HEK293T (cell line): ENCODE measurements around the gene CYP2W1.

Source experiments
- ARNT ChIP-seq: fragments of 450-650 bp; IDR thresholded peaks from 2 replicates; pipeline ENCODE4 v1.6.1; 2017; ENCODE audit warnings: mild to moderate bottlenecking
- BHLHE40 ChIP-seq: fragments of 450-650 bp; IDR thresholded peaks from 2 replicates; pipeline ENCODE4 v1.6.1; 2016; ENCODE audit warnings: mild to moderate bottlenecking, moderate library complexity, borderline replicate concordance
- ELF4 ChIP-seq: fragments of 450-650 bp; IDR thresholded peaks from 2 replicates; pipeline ENCODE4 v1.6.1; 2017; ENCODE audit warnings: antibody characterized with exemption
- FOXA1 ChIP-seq: fragments of 450-650 bp; IDR thresholded peaks from 2 replicates; pipeline ENCODE4 v1.6.1; 2016; ENCODE audit warnings: mild to moderate bottlenecking
- FOXK2 ChIP-seq: fragments of 450-650 bp; IDR thresholded peaks from 2 replicates; pipeline ENCODE4 v1.6.1; 2016; ENCODE audit warnings: mild to moderate bottlenecking
- FOXM1 ChIP-seq: fragments of 450-650 bp; IDR thresholded peaks from 2 replicates; pipeline ENCODE4 v1.6.1; 2017; ENCODE audit warnings: mild to moderate bottlenecking, borderline replicate concordance
- LEF1 ChIP-seq: fragments of 450-650 bp; IDR thresholded peaks from 2 replicates; pipeline ENCODE4 v1.6.1; 2017; ENCODE audit warnings: mild to moderate bottlenecking, borderline replicate concordance
- NFRKB ChIP-seq: fragments of 450-650 bp; IDR thresholded peaks from 2 replicates; pipeline ENCODE4 v1.6.1; 2016; ENCODE audit warnings: mild to moderate bottlenecking, moderate library complexity
- SP1 ChIP-seq: fragments of 450-650 bp; IDR thresholded peaks from 2 replicates; pipeline ENCODE4 v1.6.1; 2017
- SUZ12 ChIP-seq: fragments of 450-650 bp; IDR thresholded peaks from 2 replicates; pipeline ENCODE4 v1.6.1; 2016; ENCODE audit warnings: mild to moderate bottlenecking
- TARDBP ChIP-seq: fragments of 450-650 bp; IDR thresholded peaks from 2 replicates; pipeline ENCODE4 v1.6.1; 2016
- TF ChIP-seq, protein P1 (sequence below): fragments of 450-650 bp; IDR thresholded peaks from 2 replicates; pipeline ENCODE4 v1.6.1; 2016

DNA sequence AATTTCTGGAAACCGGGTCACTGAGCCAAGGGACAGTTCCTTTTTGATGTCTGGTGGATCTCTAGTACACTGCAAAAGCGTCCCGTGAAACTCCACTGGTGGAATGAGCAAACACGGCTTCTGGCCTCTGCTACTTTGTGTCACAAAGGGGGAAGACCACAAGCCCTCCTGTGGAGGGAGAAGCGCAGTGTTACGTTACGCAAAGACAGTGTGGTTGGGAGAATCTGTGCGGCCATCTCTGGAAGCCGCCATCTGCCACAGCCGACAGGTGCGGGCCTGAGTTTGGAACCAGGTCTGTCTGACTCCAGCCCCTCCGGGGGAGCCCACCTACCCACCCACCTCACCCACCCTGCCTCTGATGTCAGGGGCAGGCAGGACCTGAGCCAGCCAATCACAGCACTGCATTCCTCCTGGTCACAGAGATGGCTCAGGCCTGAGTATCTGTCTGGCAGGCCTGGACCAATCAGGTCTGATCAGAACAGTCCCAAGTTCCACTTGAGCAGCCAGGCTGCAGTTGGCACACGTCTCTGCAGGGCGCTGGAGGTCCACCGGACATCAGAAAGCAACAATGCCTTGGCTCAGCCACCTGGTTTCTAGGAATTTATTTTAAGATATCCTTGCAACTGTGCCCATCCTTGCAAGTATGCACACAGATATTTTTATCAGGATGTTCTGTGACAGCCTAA, 3.0 kb upstream of the CYP2W1 start:
- TF ChIP-seq ELF4, result no peak
- TF ChIP-seq SUZ12, result no peak
- no peak for TF ChIP-seq FOXK2
- TF ChIP-seq BHLHE40, result no peak
- no peak for TF ChIP-seq NFRKB
- no peak for TF ChIP-seq LEF1
- no peak for TF ChIP-seq ARNT
- no peak for TF ChIP-seq TARDBP
- TF ChIP-seq SP1, result no peak
- TF ChIP-seq FOXA1, result no peak
- TF ChIP-seq, protein P1, sequence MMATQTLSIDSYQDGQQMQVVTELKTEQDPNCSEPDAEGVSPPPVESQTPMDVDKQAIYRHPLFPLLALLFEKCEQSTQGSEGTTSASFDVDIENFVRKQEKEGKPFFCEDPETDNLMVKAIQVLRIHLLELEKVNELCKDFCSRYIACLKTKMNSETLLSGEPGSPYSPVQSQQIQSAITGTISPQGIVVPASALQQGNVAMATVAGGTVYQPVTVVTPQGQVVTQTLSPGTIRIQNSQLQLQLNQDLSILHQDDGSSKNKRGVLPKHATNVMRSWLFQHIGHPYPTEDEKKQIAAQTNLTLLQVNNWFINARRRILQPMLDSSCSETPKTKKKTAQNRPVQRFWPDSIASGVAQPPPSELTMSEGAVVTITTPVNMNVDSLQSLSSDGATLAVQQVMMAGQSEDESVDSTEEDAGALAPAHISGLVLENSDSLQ, result no peak
- no peak for TF ChIP-seq FOXM1
